Measurements from ENCODE around the gene SPACA6.
"Not testable (repeated sequence)": the region's sequence is repeated elsewhere in the genome, so short reads cannot be mapped to it uniquely, and the experiment has no call there.

Gene SPACA6

GRCh38 chr19:51668216-51668615 lies 24.9 kb upstream of the SPACA6 start:
- H3K4me2 ChIP-seq (ENCODE audit: low read length, poor library complexity, severe bottlenecking) = no peak overlapping the region
- H3K9ac ChIP-seq (ENCODE audit: low read length) = no peak overlapping the region
- no peak overlapping the region for H3K14ac ChIP-seq (ENCODE audit: low read length in 2 of 2)
- DNase-seq = no peak
- no peak overlapping the region for H3K18ac ChIP-seq (ENCODE audit: low read depth in 1 of 2, low read length in 2 of 2)
- H3K79me1 ChIP-seq (replicated peaks; ENCODE audit: low read length, poor library complexity, severe bottlenecking) = no peaks in the 10 kb centered on the region
- no peak overlapping the region for H3K27ac ChIP-seq (ENCODE audit: low read length, poor library complexity, severe bottlenecking)
- H2AFZ ChIP-seq (ENCODE audit: low read depth, low read length) = no peak overlapping the region
- H2AK5ac ChIP-seq (ENCODE audit: low read length, severe bottlenecking) = no peak overlapping the region
- H3K23ac ChIP-seq (ENCODE audit: low read length in 2 of 2) = no peak overlapping the region
- no peak overlapping the region for H2BK15ac ChIP-seq (ENCODE audit: low read depth, poor library complexity, severe bottlenecking)
- no peak overlapping the region for H2BK120ac ChIP-seq (ENCODE audit: low read depth, low read length)
- H4K8ac ChIP-seq (ENCODE audit: low read length) = no peak overlapping the region
- H2BK12ac ChIP-seq (ENCODE audit: low read length in 2 of 2) = no peak overlapping the region
- H3K4ac ChIP-seq (ENCODE audit: low read depth in 1 of 2, low read length in 2 of 2) = no peak overlapping the region
- H3K36me3 ChIP-seq (ENCODE audit: control insufficient read depth in 1 of 2, insufficient read depth in 2 of 2, low read depth in 1 of 2, low read length in 2 of 2) = no peaks in the 10 kb centered on the region
- no peak overlapping the region for H3K4me3 ChIP-seq (ENCODE audit: insufficient read depth in 1 of 2, low read depth in 1 of 2, low read length in 2 of 2)
- no peaks in the 10 kb centered on the region for H3K4me1 ChIP-seq (ENCODE audit: control insufficient read depth, insufficient read depth, low read depth, low read length)
- no peak overlapping the region for H2BK5ac ChIP-seq (ENCODE audit: low read depth, low read length, poor library complexity, severe bottlenecking)
- WGBS = no CpG with 5 or more reads among the region's 3 CpGs
- no peaks in the 10 kb centered on the region for H3K9me3 ChIP-seq (ENCODE audit: control insufficient read depth, low read length)
- no peak overlapping the region for H4K91ac ChIP-seq (ENCODE audit: low read length)
- peaks cover 0 to 5% of the 10 kb centered on the region in 2 experiments for H3K27me3 ChIP-seq (ENCODE audit: control insufficient read depth in 1 of 2, insufficient read depth in 1 of 2, low read length in 2 of 2)

DNA sequence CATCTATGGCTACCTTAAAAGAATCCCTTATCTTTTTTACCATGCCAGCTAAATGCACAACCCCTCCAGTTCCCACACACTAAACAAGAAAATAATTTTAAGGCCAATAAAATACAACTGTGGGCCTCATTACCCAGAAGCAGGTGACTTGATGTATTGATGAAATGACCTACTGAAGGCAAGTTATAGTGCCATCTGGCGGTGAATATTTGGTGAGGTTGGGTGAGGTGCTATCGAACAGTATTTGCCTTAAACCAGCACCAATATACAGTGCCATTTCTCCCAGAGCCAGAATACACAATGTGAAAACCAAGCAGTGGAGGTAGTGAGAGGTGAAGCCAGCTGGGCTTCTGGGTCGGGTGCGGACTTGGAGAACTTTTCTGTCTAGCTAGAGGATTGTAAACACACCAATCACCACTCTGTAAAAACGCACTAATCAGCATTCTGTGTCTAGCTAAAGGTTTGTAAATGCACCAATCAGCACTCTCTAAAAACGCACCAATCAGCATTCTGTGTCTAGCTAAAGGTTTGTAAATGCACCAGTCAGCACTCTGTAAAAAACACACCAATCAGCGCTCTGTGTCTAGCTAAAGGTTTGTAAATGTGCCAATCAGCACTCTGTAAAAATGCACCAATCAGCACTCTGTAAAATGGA lies 17.1 kb upstream of the SPACA6 start:
- not testable (repeated sequence) for H2AFZ ChIP-seq (ENCODE audit: low read depth, low read length)

DNA sequence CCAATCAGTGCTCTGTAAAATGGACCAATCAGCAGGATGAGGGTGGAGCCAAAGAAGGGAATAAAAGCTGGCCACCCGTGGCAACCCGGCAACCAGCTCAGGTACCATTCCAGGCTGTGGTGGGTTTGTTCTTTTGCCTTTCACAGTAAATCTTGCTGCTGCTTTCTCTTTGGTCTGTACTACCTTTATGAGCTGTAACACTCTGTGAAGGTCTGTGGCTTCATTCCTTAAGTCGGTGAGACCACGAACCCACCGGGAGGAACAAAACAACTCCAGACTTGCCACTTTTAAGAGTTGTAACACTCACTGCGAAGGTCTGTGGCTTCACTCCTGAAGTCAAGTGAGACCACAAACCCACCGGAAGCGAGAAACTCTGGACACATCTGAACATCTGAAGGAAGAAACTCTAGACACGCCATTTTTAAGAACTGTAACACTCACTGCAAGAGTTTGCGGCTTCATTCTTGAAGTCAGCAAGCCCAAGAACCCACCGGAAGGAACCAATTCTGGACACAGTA lies 16.5 kb upstream of the SPACA6 start:
- no peak for DNase-seq
- H2AK5ac ChIP-seq (ENCODE audit: low read length, severe bottlenecking) = no peak overlapping the region
- no peaks in the 10 kb centered on the region for H3K36me3 ChIP-seq (ENCODE audit: control insufficient read depth in 1 of 2, insufficient read depth in 2 of 2, low read depth in 1 of 2, low read length in 2 of 2)
- peaks cover 0 to 11% of the 10 kb centered on the region in 2 experiments for H3K27me3 ChIP-seq (ENCODE audit: control insufficient read depth in 1 of 2, insufficient read depth in 1 of 2, low read length in 2 of 2)
- H3K27ac ChIP-seq (ENCODE audit: low read length, poor library complexity, severe bottlenecking) = no peak overlapping the region
- H3K4me1 ChIP-seq (ENCODE audit: control insufficient read depth, insufficient read depth, low read depth, low read length) = no peaks in the 10 kb centered on the region
- no peaks in the 10 kb centered on the region for H3K9me3 ChIP-seq (ENCODE audit: control insufficient read depth, low read length)
- 73% methylated on average over 11 of the region's 11 CpGs for WGBS
- H3K14ac ChIP-seq (ENCODE audit: low read length in 2 of 2) = no peak overlapping the region
- H2BK12ac ChIP-seq (ENCODE audit: low read length in 2 of 2) = no peak overlapping the region
- no peak overlapping the region for H3K9ac ChIP-seq (ENCODE audit: low read length)
- H3K4me3 ChIP-seq (ENCODE audit: insufficient read depth in 1 of 2, low read depth in 1 of 2, low read length in 2 of 2) = no peak overlapping the region
- H3K79me1 ChIP-seq (replicated peaks; ENCODE audit: low read length, poor library complexity, severe bottlenecking) = no peaks in the 10 kb centered on the region
- H3K4me2 ChIP-seq (ENCODE audit: low read length, poor library complexity, severe bottlenecking) = no peak overlapping the region
- H2BK15ac ChIP-seq (ENCODE audit: low read depth, poor library complexity, severe bottlenecking) = no peak overlapping the region
- no peak overlapping the region for H2BK5ac ChIP-seq (ENCODE audit: low read depth, low read length, poor library complexity, severe bottlenecking)
- no peak overlapping the region for H4K8ac ChIP-seq (ENCODE audit: low read length)
- H3K23ac ChIP-seq (ENCODE audit: low read length in 2 of 2) = no peak overlapping the region
- H2AFZ ChIP-seq (ENCODE audit: low read depth, low read length) = no peak overlapping the region
- no peak overlapping the region for H3K18ac ChIP-seq (ENCODE audit: low read depth in 1 of 2, low read length in 2 of 2)
- no peak overlapping the region for H4K91ac ChIP-seq (ENCODE audit: low read length)
- H2BK120ac ChIP-seq (ENCODE audit: low read depth, low read length) = no peak overlapping the region
- no peak overlapping the region for H3K4ac ChIP-seq (ENCODE audit: low read depth in 1 of 2, low read length in 2 of 2)

More for the DNA sequence above, 17.1 kb upstream of the SPACA6 start:
- H3K9me3 ChIP-seq (ENCODE audit: control insufficient read depth, low read length); H3K14ac ChIP-seq (ENCODE audit: low read length in 2 of 2); H3K4me3 ChIP-seq (ENCODE audit: insufficient read depth in 1 of 2, low read depth in 1 of 2, low read length in 2 of 2); H3K27ac ChIP-seq (ENCODE audit: low read length, poor library complexity, severe bottlenecking); H4K8ac ChIP-seq (ENCODE audit: low read length); H2BK120ac ChIP-seq (ENCODE audit: low read depth, low read length); H2AK5ac ChIP-seq (ENCODE audit: low read length, severe bottlenecking); H3K18ac ChIP-seq (ENCODE audit: low read depth in 1 of 2, low read length in 2 of 2); H2BK15ac ChIP-seq (ENCODE audit: low read depth, poor library complexity, severe bottlenecking); H3K9ac ChIP-seq (ENCODE audit: low read length); H3K4me1 ChIP-seq (ENCODE audit: control insufficient read depth, insufficient read depth, low read depth, low read length); H3K4me2 ChIP-seq (ENCODE audit: low read length, poor library complexity, severe bottlenecking); H3K79me1 ChIP-seq (replicated peaks; ENCODE audit: low read length, poor library complexity, severe bottlenecking); H3K36me3 ChIP-seq (ENCODE audit: control insufficient read depth in 1 of 2, insufficient read depth in 2 of 2, low read depth in 1 of 2, low read length in 2 of 2); H3K23ac ChIP-seq (ENCODE audit: low read length in 2 of 2); H2BK5ac ChIP-seq (ENCODE audit: low read depth, low read length, poor library complexity, severe bottlenecking); H4K91ac ChIP-seq (ENCODE audit: low read length); H2BK12ac ChIP-seq (ENCODE audit: low read length in 2 of 2); H3K4ac ChIP-seq (ENCODE audit: low read depth in 1 of 2, low read length in 2 of 2): not testable (repeated sequence)
- H3K27me3 ChIP-seq (ENCODE audit: control insufficient read depth in 1 of 2, insufficient read depth in 1 of 2, low read length in 2 of 2) = peaks cover 0 to 11% of the 10 kb centered on the region in 2 experiments
- DNase-seq = peak; percentile 34
- 53% methylated on average over 6 of the region's 7 CpGs for WGBS

GRCh38 chr19:51680474-51680873 lies 12.7 kb upstream of the SPACA6 start:
- DNase-seq = no peak
- H3K9me3 ChIP-seq (ENCODE audit: control insufficient read depth, low read length) = no peaks in the 10 kb centered on the region
- H4K8ac ChIP-seq (ENCODE audit: low read length) = no peak overlapping the region

More at GRCh38 chr19:51680474-51680873, 12.7 kb upstream of the SPACA6 start:
- H2BK5ac ChIP-seq (ENCODE audit: low read depth, low read length, poor library complexity, severe bottlenecking) = no peak overlapping the region
- H3K4me3 ChIP-seq (ENCODE audit: insufficient read depth in 1 of 2, low read depth in 1 of 2, low read length in 2 of 2) = no peak overlapping the region
- no peak overlapping the region for H3K4me2 ChIP-seq (ENCODE audit: low read length, poor library complexity, severe bottlenecking)
- no peak overlapping the region for H2BK120ac ChIP-seq (ENCODE audit: low read depth, low read length)
- H3K27ac ChIP-seq (ENCODE audit: low read length, poor library complexity, severe bottlenecking) = no peak overlapping the region
- no peak overlapping the region for H2AK5ac ChIP-seq (ENCODE audit: low read length, severe bottlenecking)
- H3K14ac ChIP-seq (ENCODE audit: low read length in 2 of 2) = no peak overlapping the region
- no peak overlapping the region for H3K9ac ChIP-seq (ENCODE audit: low read length)
- H4K91ac ChIP-seq (ENCODE audit: low read length) = no peak overlapping the region
- H2BK15ac ChIP-seq (ENCODE audit: low read depth, poor library complexity, severe bottlenecking) = no peak overlapping the region
- no peak overlapping the region for H3K4ac ChIP-seq (ENCODE audit: low read depth in 1 of 2, low read length in 2 of 2)
- WGBS = no CpG with 5 or more reads among the region's 1 CpG
- H3K18ac ChIP-seq (ENCODE audit: low read depth in 1 of 2, low read length in 2 of 2) = no peak overlapping the region
- no peak overlapping the region for H3K23ac ChIP-seq (ENCODE audit: low read length in 2 of 2)
- peaks cover 0 to 11% of the 10 kb centered on the region in 2 experiments for H3K27me3 ChIP-seq (ENCODE audit: control insufficient read depth in 1 of 2, insufficient read depth in 1 of 2, low read length in 2 of 2)
- H2BK12ac ChIP-seq (ENCODE audit: low read length in 2 of 2) = no peak overlapping the region
- no peaks in the 10 kb centered on the region for H3K36me3 ChIP-seq (ENCODE audit: control insufficient read depth in 1 of 2, insufficient read depth in 2 of 2, low read depth in 1 of 2, low read length in 2 of 2)
- no peaks in the 10 kb centered on the region for H3K79me1 ChIP-seq (replicated peaks; ENCODE audit: low read length, poor library complexity, severe bottlenecking)
- no peak overlapping the region for H2AFZ ChIP-seq (ENCODE audit: low read depth, low read length)
- no peaks in the 10 kb centered on the region for H3K4me1 ChIP-seq (ENCODE audit: control insufficient read depth, insufficient read depth, low read depth, low read length)
